NCI-H1417 treated with DMSO at 0.1 percent for 48 hours (cell line): ENCODE results near the gene LCMT1.

ENCODE experiments used
- DNase-seq: peaks from one replicate; lab custom pipeline; 2025; lab: John Stamatoyannopoulos, UW

Gene LCMT1

GRCh38 chr16:25198021-25198420 lies 86.5 kb downstream of the LCMT1 start:
- DNase-seq: no peak

- no peak for DNase-seq
Observed at GRCh38 chr16:25199457-25199856, 87.9 kb downstream of the LCMT1 start.

- no peak for DNase-seq
Observed at GRCh38 chr16:25210758-25211157, 99.2 kb downstream of the LCMT1 start.

- no peak for DNase-seq
Observed at GRCh38 chr16:25212636-25213035, 101.1 kb downstream of the LCMT1 start.

- DNase-seq: no peak
Observed at GRCh38 chr16:25213709-25214397, 102.3 kb downstream of the LCMT1 start.

- no peak for DNase-seq
Observed at GRCh38 chr16:25217112-25217511, 105.6 kb downstream of the LCMT1 start.

- DNase-seq: no peak
Observed at GRCh38 chr16:25217921-25218320, 106.4 kb downstream of the LCMT1 start.

GRCh38 chr16:25219070-25219737 lies 107.7 kb downstream of the LCMT1 start:
- no peak for DNase-seq

- no peak for DNase-seq
Observed at GRCh38 chr16:25222959-25223358, 111.4 kb downstream of the LCMT1 start.

GRCh38 chr16:25223964-25224363 lies 112.4 kb downstream of the LCMT1 start:
- DNase-seq: no peak

- no peak for DNase-seq
Observed at GRCh38 chr16:25224731-25225319, 113.3 kb downstream of the LCMT1 start.
